Measurements from ENCODE around the gene TMEM45A.

- TF ChIP-seq CTCF (IDR thresholded peaks at IDR 0.05), result no peak
- no peak for TF ChIP-seq ZFX (IDR thresholded peaks at IDR 0.05; ENCODE audit: borderline replicate concordance)
These were observed 45.4 kb downstream of the TMEM45A start for GRCh38 chr3:100537646-100538338.
